ENCODE data around the gene MAPKAPK2.

MAPKAPK2 gene

DNA sequence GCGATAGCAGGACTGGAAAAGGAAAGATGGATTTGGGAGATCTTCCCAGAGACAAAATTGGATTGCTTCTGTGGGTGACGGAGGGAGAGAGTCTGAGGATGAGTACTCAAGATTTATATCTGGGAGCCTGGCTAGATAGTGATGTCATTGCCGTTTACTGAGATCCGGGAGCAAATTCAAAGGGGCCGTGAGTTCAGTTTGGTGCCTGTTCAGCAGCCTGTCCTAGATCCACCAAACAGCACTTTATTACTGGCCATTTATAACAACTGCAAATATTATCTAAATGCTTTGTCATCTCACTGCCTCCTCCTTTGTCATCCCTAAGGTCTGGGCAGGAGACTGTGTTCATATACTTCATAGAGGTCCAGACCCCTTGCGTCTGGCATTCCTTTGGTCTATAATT lies 29.2 kb downstream of the MAPKAPK2 start:
- H3K4me3 ChIP-seq (ENCODE audit: low read depth, low read length) = no peak overlapping the region
- ChIA-PET CTCF (interaction anchor here (0.7 to 8.2 kb wide), 6 partner anchors 9 to 105 kb away, joined by 3 to 62 read pairs (median 4); no protein-coding TSS in a partner anchor), POLR2A (no interaction called here)
- H3K27ac ChIP-seq (ENCODE audit: extremely low read depth, low read depth, low read length) = no peak overlapping the region; the same call in 1 of the 2 replicates
- H3K36me3 ChIP-seq (ENCODE audit: control insufficient read depth in 2 of 2, insufficient read depth in 1 of 2, low read length in 2 of 2) = no peaks in the 10 kb centered on the region
- H3K4me1 ChIP-seq (ENCODE audit: control insufficient read depth, insufficient read depth, low read length) = peaks cover 15% of the 10 kb centered on the region
- H3K9me3 ChIP-seq (ENCODE audit: control insufficient read depth, insufficient read depth, low read depth, low read length) = no peaks in the 10 kb centered on the region
- TF ChIP-seq ZBTB21 (tag by site-specific recombination; IDR thresholded peaks at IDR 0.05) (0 out of 2 replicates have a peak, but pooled peaks have one; percentile 32), ZNF514 (tag by site-specific recombination; IDR thresholded peaks at IDR 0.05) (no peak), ZNF335 (tag by site-specific recombination; conservative IDR thresholded peaks at IDR 0.05) (peak; percentile 67; the same call in 1 of the 2 replicates), ZNF449 (tag by site-specific recombination; IDR thresholded peaks at IDR 0.05) (no peak), IKZF3 (tag by site-specific recombination; IDR thresholded peaks at IDR 0.05) (peak; percentile 47; the same call in 1 of the 2 replicates), ZNF366 (tag by site-specific recombination; conservative IDR thresholded peaks at IDR 0.05) (peak; percentile 59), ZNF341 (tag by site-specific recombination; IDR thresholded peaks at IDR 0.05; ENCODE audit: low read depth) (no peak), ATF2 (tag by site-specific recombination; IDR thresholded peaks at IDR 0.05; ENCODE audit: low read depth) (peak; percentile 86), OSR2 (tag by site-specific recombination; IDR thresholded peaks at IDR 0.05) (peak; percentile 54), ZNF629 (tag by site-specific recombination; IDR thresholded peaks at IDR 0.05) (peak; percentile 66; the same call in 1 of the 2 replicates)

DNA sequence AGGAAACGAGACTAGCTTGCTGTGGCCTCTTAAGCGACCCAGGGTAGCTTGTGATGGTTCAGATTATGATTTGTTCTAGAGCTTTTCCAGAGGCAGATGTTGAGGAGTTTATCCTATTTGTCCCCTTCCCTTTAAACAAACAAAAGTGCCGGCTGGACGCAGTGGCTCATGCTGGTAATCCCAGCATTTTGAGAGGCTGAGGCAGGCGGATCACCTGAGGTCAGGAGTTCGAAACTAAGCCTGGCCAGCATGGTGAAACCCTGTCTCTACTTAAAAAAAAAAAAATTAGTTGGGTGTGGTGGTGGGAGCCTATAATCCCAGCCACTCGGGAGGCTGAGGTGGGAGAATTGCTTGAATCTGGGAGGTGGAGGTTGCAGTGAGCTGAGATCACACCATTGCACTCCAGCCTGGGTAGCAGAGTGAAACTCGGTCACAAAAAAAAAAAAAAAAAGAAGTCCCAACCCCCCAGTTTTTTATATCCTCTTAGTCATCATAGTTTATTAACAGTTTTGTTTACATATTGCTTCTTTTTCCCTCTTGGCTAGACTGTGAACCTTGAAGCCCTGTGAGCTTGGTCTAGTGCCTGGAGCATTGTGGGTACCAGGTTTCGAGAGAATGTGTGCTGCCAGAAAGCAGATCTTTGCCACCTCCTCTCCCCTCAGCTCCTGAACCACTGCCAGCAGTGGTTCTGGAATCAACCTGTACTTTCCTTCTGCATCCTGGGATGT lies 29.8 kb downstream of the MAPKAPK2 start:
- no peak overlapping the region for H3K4me3 ChIP-seq (ENCODE audit: low read depth, low read length)
- H3K4me1 ChIP-seq (ENCODE audit: control insufficient read depth, insufficient read depth, low read length) = peaks cover 9% of the 10 kb centered on the region; the same call in 1 of the 2 replicates
- ChIA-PET POLR2A (no interaction called here), CTCF (interaction anchor here (0.6 to 8.2 kb wide), 10 partner anchors 8 to 310 kb away, joined by 3 to 62 read pairs (median 4); no protein-coding TSS in a partner anchor)
- no peaks in the 10 kb centered on the region for H3K36me3 ChIP-seq (ENCODE audit: control insufficient read depth in 2 of 2, insufficient read depth in 1 of 2, low read length in 2 of 2)
- H3K9me3 ChIP-seq (ENCODE audit: control insufficient read depth, insufficient read depth, low read depth, low read length) = no peaks in the 10 kb centered on the region
- H3K27ac ChIP-seq (ENCODE audit: extremely low read depth, low read depth, low read length) = no peak overlapping the region; the same call in 1 of the 2 replicates
- peak; percentile 24; the same call in 1 of the 2 replicates for TF ChIP-seq PRDM6 (tag by site-specific recombination; IDR thresholded peaks at IDR 0.05)
- peak; percentile 47 for TF ChIP-seq GLIS1 (tag by site-specific recombination; IDR thresholded peaks at IDR 0.05)
- TF ChIP-seq, protein P1, sequence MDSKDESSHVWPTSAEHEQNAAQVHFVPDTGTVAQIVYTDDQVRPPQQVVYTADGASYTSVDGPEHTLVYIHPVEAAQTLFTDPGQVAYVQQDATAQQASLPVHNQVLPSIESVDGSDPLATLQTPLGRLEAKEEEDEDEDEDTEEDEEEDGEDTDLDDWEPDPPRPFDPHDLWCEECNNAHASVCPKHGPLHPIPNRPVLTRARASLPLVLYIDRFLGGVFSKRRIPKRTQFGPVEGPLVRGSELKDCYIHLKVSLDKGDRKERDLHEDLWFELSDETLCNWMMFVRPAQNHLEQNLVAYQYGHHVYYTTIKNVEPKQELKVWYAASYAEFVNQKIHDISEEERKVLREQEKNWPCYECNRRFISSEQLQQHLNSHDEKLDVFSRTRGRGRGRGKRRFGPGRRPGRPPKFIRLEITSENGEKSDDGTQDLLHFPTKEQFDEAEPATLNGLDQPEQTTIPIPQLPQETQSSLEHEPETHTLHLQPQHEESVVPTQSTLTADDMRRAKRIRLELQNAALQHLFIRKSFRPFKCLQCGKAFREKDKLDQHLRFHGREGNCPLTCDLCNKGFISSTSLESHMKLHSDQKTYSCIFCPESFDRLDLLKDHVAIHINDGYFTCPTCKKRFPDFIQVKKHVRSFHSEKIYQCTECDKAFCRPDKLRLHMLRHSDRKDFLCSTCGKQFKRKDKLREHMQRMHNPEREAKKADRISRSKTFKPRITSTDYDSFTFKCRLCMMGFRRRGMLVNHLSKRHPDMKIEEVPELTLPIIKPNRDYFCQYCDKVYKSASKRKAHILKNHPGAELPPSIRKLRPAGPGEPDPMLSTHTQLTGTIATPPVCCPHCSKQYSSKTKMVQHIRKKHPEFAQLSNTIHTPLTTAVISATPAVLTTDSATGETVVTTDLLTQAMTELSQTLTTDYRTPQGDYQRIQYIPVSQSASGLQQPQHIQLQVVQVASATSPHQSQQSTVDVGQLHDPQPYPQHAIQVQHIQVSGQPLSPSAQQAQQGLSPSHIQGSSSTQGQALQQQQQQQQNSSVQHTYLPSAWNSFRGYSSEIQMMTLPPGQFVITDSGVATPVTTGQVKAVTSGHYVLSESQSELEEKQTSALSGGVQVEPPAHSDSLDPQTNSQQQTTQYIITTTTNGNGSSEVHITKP (tag by site-specific recombination; IDR thresholded peaks at IDR 0.05) = peak; percentile 85
- TF ChIP-seq KLF1 (tag by site-specific recombination; IDR thresholded peaks at IDR 0.05) = no peak
- no peak for TF ChIP-seq ZNF777 (tag by site-specific recombination; IDR thresholded peaks at IDR 0.05; ENCODE audit: borderline replicate concordance)
- TF ChIP-seq ZNF555 (tag by site-specific recombination; conservative IDR thresholded peaks at IDR 0.05) = no peak
- TF ChIP-seq ZNF362 (tag by site-specific recombination; IDR thresholded peaks at IDR 0.05) = peak; percentile 85
- TF ChIP-seq ZNF18 (tag by site-specific recombination; IDR thresholded peaks at IDR 0.05) = peak; percentile 63; the same call in 1 of the 2 replicates
- TF ChIP-seq GFI1B (tag by site-specific recombination; IDR thresholded peaks at IDR 0.05) = no peak
- TF ChIP-seq ZEB2 (tag by site-specific recombination; IDR thresholded peaks at IDR 0.05) = 0 out of 2 replicates have a peak, but pooled peaks have one; percentile 27
- no peak for TF ChIP-seq SCRT1 (tag by site-specific recombination; IDR thresholded peaks at IDR 0.05; ENCODE audit: borderline replicate concordance)
- peak; percentile 26; the same call in 1 of the 2 replicates for TF ChIP-seq SP7 (tag by site-specific recombination; IDR thresholded peaks at IDR 0.05)

Data from HEK293 (cell line).